ENCODE data around the gene RNF224.
"Not testable (repeated sequence)": the region's sequence is repeated elsewhere in the genome, so short reads cannot be mapped to it uniquely, and the experiment has no call there.

Gene RNF224

DNA sequence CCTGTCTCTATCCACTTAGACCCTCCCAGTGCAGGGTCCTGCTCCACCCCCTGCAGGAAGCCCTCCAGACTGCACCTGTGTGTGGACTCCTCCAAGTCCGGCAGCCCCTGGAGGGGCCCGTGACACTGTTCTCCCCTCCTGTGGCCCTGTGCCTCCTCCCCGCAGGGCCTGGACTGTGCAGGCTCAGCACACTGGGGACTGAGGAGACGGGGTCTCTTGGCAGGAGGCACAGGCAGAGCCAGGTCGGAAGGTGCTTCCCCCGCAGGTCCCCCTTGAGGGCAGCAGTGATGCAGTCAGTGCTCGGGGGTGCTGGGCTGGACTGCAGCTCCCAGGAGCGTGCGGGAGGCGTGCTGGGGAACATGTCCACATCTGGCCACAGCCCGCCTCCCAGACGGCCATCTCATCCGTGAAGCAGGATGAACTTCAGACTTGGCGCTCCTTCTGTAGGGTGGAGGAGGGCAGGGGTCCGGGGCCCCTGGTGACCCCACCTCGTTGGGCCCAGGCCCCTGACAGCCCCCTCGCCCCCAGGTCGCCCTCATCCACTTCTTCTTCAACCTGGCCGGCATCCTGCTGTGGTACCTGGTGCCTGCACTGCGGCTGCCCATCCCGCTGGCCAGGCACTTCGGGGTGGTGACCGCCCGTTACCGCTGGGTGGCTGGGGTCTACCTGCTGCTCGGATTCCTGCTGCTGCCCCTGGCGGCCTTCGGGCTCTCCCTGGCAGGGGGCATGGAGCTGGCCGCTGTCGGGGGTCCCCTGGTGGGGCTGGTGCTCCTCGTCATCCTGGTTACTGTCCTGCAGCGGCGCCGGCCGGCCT, 8.3 kb downstream of the RNF224 start:
- TF ChIP-seq, protein P1, sequence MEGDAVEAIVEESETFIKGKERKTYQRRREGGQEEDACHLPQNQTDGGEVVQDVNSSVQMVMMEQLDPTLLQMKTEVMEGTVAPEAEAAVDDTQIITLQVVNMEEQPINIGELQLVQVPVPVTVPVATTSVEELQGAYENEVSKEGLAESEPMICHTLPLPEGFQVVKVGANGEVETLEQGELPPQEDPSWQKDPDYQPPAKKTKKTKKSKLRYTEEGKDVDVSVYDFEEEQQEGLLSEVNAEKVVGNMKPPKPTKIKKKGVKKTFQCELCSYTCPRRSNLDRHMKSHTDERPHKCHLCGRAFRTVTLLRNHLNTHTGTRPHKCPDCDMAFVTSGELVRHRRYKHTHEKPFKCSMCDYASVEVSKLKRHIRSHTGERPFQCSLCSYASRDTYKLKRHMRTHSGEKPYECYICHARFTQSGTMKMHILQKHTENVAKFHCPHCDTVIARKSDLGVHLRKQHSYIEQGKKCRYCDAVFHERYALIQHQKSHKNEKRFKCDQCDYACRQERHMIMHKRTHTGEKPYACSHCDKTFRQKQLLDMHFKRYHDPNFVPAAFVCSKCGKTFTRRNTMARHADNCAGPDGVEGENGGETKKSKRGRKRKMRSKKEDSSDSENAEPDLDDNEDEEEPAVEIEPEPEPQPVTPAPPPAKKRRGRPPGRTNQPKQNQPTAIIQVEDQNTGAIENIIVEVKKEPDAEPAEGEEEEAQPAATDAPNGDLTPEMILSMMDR (IDR thresholded peaks at IDR 0.05; ENCODE audit: insufficient read depth, missing control alignments): no peak
- DNase-seq (ENCODE audit: insufficient read length, low spot score) (no peak), FAIRE-seq (no peak)

DNA sequence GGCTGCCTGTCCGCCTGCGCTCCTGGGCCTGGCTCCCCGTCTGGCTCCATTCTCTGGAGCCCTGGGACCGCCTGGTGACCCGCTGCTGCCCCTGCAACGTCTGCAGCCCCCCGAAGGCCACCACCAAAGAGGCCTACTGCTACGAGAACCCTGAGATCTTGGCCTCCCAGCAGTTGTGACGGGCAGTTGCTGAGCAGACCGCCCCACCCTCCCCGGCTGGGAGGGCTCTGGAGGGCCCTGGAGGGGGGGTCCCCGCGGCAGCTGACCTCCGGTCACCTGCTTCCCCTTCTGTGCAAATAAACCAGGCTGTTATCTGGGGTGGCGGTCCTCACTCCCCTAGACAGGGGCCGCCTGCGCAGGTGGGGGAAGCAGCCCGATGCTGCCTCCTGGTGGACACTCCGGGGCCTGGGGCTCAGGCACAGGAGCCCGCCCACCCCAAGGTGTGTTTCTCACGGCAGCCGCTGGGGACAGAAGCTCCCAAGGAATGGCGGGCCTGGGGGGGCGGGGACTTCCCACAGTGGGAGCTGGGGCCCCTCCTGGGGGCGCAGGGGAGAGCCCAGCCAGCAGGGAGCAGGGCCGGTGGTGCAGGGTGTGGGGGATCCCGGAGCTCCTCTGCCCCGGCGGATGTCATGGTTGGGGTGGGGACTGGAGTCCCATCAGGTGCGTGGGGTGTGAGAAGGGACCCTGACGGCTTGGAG, 9.1 kb downstream of the RNF224 start:
- TF ChIP-seq, protein P1 (IDR thresholded peaks at IDR 0.05; ENCODE audit: insufficient read depth, missing control alignments): peak; percentile 93
- no peak for FAIRE-seq
- DNase-seq (ENCODE audit: insufficient read length, low spot score): peak; percentile 100

DNA sequence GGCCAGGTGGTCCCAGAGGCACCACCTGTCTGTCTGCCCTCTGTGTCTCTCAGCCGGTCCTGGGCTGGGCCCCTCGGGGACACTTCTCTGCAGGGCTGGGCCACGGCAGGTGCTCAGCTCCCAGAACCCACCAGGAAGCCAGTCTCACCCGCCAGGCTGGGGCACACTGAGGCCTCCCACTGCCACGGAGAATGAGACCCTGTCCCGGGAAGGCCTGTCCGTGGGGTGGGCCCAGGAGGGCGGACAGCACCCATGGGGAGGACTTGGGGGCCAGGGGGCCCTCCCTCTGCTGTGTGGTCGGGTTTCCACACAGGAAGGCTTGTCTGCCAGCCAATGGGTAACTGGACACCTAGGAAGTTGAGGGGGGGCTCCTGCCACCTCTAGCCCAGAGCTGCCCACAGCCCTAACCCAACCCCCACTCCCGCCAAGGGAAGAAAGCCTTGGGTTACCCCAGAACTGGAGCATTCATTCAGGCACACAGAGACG, 9.7 kb downstream of the RNF224 start:
- TF ChIP-seq, protein P1 (IDR thresholded peaks at IDR 0.05; ENCODE audit: insufficient read depth, missing control alignments): no peak
- FAIRE-seq (no peak), DNase-seq (ENCODE audit: insufficient read length, low spot score) (no peak)

DNA sequence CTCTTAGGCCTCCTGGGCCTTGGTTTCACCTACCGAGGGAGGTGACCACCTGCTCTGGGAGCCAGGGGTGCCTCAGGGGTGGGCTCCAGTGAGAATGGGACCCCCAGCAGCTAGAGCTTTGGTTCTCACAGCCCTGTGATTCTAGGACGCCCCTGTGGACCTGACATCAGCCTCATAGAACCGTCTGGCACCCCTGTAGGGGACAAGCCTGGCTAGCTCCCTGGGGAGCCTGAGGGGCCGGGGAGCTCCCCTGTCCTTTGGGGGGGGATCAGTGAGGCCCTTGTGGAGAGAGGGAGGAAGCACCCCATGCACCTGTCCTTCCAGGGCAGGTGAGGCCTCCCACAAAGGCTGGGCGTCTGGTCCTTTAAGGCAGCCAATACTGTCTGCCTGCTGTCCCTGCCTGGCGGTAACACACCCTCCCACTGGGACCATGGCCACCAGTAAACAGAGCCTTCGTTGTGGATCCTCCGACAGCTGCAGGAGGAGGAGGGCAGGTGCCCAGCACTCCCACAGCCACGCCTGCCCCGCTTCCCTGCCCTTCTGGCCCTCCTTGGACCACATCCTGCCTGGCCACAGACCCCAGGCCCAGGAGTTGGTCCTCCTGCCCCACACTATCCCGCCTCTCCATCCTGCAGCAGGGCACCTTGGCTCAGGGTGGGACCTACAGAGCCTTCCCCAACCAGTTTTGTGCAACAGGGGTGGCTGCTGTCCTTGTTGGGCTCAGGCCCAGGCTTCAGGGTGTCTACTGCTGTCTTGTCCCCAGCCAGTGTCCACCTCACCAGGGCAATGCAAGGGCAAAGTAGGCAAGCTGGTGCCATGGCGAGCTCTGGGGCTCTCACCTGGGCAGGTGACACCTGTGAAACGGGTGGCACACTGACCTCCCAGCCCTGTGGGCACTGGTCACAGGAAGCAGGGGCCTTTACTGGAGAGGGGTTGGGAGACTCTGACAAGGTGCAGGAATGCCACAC, 10.7 kb downstream of the RNF224 start:
- TF ChIP-seq, protein P1 (IDR thresholded peaks at IDR 0.05; ENCODE audit: insufficient read depth, missing control alignments): no peak
- no peak for FAIRE-seq
- no peak for DNase-seq (ENCODE audit: insufficient read length, low spot score)

DNA sequence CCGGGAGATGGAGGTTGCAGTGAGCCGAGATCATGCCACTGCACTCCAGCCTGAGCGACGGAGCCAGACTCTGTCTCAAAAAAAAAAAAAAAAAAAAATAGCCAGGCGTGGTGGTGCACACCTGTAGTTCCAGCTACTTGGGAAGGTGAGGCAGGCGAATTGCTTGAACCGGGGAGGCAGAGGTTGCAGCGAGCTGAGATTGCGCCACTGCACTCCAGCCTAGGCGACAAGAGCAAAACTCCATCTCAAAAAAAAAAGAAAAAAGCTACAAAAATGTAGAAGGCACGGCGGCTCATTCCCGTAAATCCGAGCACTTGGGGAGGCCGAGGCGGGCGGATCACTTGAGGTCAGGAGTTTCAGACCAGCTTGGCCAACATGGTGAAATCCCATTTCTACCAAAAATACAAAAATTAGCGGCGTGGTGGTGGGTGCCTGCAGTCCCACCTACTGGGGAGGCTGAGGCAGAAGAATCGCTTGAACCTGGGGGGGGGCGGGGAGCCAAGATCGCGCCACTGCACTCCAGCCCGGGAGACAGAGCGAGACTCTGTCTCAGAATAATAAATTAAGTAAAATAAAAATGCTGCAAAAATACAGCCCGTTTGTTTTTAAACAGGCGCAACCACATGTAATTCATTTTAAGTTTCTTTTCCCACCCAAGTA, 12.4 kb downstream of the RNF224 start:
- not testable (repeated sequence) for FAIRE-seq

DNA sequence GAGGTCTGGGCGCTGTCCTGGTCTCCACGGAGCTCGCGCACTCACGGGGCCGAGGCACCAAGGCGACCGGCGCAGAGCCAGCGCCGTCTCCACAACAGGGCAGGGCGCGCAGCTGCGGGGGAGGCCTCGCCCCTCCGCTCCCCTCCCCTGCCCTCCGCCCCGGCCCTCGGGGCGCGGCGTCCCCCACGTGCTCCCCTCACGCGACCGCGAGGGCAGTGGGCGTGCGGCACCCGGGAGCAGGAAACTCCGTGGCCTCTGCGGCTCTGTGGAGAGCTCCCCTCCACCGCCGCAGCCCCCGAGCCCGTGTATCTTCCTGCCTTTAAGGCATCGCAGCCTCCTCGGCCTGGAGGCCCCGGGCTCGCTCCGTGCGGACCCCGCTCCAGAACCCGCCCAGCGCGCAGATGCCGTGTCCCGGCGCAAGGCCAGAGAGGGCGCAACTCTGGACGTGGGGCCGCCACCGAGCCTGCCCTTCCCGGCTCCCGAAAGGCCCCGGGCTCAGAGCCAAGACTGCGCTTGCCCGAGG, 13.1 kb downstream of the RNF224 start:
- FAIRE-seq (no peak), DNase-seq (ENCODE audit: insufficient read length, low spot score) (no peak)
- TF ChIP-seq, protein P1 (IDR thresholded peaks at IDR 0.05; ENCODE audit: insufficient read depth, missing control alignments): peak; percentile 3

More for the DNA sequence above, 12.4 kb downstream of the RNF224 start:
- not testable (repeated sequence) for DNase-seq (ENCODE audit: insufficient read length, low spot score)
